GM12864 (cell line): ENCODE results near the gene CEACAM3.

Experiments
- DNase-seq: peaks from one replicate; pipeline ENCODE4 v3.0.0-alpha.2; 2011; ENCODE audit warnings: low read depth
- H3K4me3 ChIP-seq: 2 replicates; pipeline ENCODE4 v1.5.1; 2011; ENCODE audit warnings: mild to moderate bottlenecking, low read depth, low read length, control low read depth
- TF ChIP-seq, protein P1 (sequence below): IDR thresholded peaks from 2 replicates; pipeline ENCODE4 v1.5.1; 2011; ENCODE audit warnings: low read depth, mild to moderate bottlenecking, moderate library complexity, low read length, control low read depth, inconsistent platforms; ENCODE audit errors: missing control alignments

The CEACAM3 gene

DNA sequence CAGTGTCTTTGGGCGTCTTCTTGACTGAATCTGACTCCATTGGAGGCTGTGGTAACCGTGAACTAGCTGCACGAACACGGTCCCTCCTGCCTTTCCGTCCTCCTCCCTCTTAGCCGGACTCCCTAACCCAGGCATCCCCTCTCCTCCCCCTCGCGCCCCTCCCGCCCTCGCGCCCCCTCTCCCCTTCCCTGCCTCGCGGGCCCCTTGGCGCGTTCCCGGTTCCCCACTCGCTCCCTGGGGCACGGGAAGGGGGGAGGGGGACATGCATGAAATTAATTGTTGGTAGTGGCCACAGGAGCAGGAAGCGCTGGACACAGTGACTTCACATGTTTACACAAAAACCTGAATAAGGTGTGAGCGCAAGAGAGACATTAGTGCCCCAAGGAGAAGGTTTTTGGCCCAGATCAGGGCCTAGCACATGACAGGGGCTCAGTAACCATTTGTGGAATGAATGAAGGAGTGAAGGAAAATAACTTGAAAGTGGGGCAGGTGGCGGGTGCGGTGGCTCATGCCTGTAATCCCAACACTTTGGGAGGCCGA lies 48.7 kb downstream of the CEACAM3 start:
- TF ChIP-seq, protein P1, sequence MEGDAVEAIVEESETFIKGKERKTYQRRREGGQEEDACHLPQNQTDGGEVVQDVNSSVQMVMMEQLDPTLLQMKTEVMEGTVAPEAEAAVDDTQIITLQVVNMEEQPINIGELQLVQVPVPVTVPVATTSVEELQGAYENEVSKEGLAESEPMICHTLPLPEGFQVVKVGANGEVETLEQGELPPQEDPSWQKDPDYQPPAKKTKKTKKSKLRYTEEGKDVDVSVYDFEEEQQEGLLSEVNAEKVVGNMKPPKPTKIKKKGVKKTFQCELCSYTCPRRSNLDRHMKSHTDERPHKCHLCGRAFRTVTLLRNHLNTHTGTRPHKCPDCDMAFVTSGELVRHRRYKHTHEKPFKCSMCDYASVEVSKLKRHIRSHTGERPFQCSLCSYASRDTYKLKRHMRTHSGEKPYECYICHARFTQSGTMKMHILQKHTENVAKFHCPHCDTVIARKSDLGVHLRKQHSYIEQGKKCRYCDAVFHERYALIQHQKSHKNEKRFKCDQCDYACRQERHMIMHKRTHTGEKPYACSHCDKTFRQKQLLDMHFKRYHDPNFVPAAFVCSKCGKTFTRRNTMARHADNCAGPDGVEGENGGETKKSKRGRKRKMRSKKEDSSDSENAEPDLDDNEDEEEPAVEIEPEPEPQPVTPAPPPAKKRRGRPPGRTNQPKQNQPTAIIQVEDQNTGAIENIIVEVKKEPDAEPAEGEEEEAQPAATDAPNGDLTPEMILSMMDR: no peak
- DNase-seq: no peak
- H3K4me3 ChIP-seq: no peak overlapping the region

DNA sequence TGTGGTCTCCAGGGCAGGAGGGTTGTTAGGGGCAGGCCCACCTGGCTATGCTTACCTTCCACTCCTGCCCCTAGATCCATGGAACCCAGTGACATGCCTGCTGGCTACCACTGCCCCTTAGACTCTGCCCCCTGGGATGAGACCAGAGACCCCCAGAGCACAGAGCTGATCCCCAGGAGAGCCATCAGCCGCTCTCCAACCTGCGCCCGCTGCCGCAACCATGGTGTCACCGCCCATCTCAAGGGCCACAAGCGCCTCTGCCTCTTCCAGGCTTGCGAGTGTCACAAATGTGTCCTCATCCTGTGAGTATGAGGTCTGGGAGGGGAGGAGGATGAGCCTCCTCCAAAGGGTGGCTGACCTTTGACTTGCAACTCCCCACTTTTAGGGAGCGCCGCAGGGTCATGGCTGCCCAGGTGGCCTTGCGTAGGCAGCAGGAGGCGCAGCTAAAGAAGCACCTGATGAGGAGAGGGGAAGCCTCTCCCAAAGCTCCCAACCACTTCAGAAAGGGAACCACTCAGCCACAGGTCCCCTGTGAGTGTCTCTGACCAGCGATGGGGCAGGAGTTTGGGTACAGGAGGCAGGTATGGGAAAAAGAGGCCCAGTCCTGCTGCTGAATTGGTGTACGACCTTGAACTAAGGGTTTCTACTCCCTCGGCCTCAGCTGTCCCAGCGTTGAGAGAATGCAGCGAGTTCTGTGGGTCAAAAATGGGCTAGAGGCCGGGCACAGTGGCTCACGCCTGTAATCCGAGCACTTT lies 51.1 kb downstream of the CEACAM3 start:
- DNase-seq: no peak
- TF ChIP-seq, protein P1: no peak
- H3K4me3 ChIP-seq: no peak overlapping the region

DNA sequence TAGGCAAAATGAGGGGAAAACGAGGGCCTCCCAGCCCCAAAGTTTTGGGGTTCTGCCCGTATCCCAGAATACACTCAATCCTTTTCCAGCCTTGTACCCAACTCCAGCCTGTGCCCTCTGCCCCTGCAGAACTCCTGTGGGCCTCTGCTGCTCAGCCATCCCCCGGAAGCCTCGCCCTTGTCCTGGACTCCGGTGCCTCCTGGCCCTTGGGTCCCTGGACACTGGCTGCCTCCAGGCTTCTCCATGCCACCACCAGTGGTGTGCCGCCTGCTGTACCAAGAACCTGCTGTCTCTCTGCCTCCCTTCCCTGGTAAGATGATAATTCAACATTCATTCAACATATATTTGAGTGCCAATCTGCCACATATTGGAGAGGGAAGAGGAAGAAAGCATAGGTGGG lies 52.3 kb downstream of the CEACAM3 start:
- TF ChIP-seq, protein P1: no peak
- no peak for DNase-seq
- H3K4me3 ChIP-seq: no peak overlapping the region

DNA sequence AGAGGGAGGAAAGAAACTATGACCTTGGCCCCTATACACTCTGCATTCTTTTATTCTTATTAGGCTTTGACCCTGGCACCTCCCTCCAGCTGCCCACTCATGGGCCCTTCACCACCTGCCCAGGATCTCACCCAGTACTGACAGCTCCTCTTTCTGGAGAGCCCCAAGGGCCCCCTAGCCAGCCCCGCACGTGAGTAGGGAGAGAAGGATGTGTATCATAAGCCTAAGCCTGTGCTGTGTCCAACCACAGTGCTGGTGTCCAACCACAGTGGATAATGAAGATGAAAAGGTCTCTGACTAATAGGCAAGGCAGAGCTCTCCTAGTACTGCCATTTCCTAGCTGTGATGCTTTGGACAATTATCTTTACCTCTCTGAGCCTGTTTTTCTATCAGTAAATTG lies 52.7 kb downstream of the CEACAM3 start:
- TF ChIP-seq, protein P1: no peak
- DNase-seq: no peak
- no peak overlapping the region for H3K4me3 ChIP-seq

DNA sequence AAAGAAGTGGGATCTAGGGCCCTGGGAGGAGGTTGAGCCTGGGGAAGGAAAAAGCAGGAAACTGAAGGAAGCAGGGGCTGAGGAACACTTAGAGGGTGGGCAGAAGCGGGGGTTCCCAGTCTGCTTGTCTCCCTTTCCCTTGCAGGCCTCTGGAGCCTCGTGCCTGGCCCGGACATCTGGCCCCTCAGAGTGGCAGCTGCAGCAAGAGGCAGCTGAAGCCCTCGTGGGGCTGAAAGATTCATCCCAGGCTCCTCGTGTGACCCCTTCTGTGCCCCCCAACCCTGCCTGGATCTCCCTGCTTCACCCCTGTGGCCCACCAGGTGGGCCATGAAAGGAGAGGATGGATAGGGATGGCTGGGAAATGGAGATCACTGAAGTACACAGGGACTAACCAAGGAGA lies 54.0 kb downstream of the CEACAM3 start:
- no peak for DNase-seq
- TF ChIP-seq, protein P1: no peak
- H3K4me3 ChIP-seq: no peak overlapping the region

DNA sequence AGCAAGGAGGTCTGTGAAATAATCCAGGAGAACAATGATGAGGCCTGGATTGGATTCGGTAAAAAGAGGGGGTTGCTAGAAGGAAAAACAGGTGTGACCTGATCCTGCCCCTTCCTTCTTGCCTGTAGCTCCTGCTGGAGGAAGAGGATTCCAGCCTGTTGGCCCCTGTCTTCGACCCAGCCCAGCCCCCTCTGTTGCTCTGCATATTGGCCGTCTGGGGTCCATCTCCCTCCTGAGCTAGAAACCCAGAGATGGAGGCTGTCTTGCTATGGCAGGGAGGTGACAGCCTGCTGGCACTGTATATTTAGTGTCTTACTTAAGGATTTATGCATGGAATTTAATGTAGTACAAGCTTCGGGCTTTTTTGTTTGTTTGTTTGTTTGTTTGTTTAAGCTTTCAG lies 55.1 kb downstream of the CEACAM3 start:
- DNase-seq: no peak
- H3K4me3 ChIP-seq: no peak overlapping the region
- TF ChIP-seq, protein P1: no peak

DNA sequence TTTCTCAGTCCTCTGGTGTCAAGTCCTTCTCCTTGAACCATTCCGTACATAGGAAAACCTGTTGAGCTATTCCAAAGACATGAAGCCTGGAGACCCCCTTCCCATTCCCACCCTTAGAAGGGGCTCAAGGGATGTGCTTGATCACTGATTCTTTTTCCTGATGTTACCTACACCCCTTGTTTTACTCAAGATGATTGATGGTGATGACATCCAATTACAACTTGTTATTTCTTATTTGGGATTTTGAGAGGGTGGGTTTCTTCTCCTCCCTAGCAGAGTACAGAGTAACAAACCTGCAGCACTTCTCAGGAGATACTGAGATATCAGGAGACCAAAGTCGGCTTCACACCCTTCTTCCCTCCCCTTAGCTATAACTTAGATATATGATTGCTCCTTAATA lies 57.0 kb downstream of the CEACAM3 start:
- DNase-seq: no peak
- TF ChIP-seq, protein P1: no peak
- no peak overlapping the region for H3K4me3 ChIP-seq
